Ishikawa (cell line): ENCODE results near the gene SYNC.

Experiments used
- CEBPB ChIP-seq: IDR thresholded peaks from 2 replicates; pipeline ENCODE4 v1.6.1; 2012
- RAD21 ChIP-seq: IDR thresholded peaks from 2 replicates; pipeline ENCODE4 v1.6.1; 2012; ENCODE audit warnings: low read depth
- TAF1 ChIP-seq: IDR thresholded peaks from 2 replicates; pipeline ENCODE4 v1.6.1; 2012; ENCODE audit warnings: low read depth, mild to moderate bottlenecking

DNA sequence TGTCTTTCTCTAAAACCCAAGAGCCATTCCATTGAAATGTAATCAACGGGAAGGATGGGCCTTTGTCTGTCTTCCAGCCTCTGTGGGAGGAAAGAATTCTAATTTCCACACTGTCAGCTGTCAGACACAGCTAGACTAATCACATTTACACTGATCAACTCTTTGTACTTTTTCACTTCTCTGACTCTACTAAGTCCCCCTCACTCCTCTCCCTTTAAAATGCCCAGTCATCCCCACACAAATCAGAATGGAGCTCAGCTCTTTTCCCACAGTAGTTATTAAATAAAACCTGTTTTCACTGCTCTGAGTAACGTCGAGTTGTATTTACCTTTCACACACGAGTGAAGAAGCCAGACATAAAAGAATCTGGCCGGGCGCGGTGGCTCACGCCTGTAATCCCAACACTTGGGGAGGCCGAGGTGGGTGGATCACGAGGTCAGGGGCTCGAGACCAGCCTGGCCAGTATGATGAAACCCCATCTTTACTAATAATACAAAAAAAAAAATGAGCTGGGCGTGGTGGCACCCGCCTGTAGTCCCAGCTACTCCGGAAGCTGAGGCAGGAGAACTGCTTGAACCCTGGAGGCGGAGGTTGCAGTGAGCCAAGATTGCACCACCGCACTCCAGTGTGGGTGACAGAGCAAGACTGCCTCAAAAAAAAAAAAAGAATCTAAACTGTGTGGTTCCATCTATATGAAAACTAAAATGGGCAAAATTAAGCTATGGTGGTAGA lies 65.5 kb downstream of the SYNC start:
- TF ChIP-seq TAF1 (no peak), CEBPB (no peak), RAD21 (no peak)
